Thyroid gland (tissue), 4 donors: ENCODE data around the gene GPSM1. TPM values are rescaled to one million over a fixed set of nuclear protein-coding genes. Genes with fewer than 3 reads are reported as not detected.

Experiments used
- DNase-seq, 2 donors: peaks; one replicate each; pipeline ENCODE4 v3.0.0-alpha.2; 2019
- H3K27ac ChIP-seq, 3 donors: fragments of 200-600 bp; sonication (generic); 1 replicate in 2 of 3; 2 replicates in 1 of 3; pipeline ENCODE4 v1.5.1; 2016 to 2019; ENCODE audit warnings: mild to moderate bottlenecking in 1 of 3, moderate library complexity in 1 of 3
- H3K27me3 ChIP-seq: fragments of 200-600 bp; sonication (generic); one replicate; pipeline ENCODE4 v1.5.1; 2019
- H3K36me3 ChIP-seq, 2 donors: fragments of 200-600 bp; sonication (generic); one replicate each; pipeline ENCODE4 v1.5.1; 2016 to 2019
- H3K4me1 ChIP-seq, 2 donors: fragments of 200-600 bp; sonication (generic); one replicate each; pipeline ENCODE4 v1.5.1; 2017 to 2019
- H3K4me3 ChIP-seq, 3 donors: fragments of 200-600 bp; sonication (generic); replicated peaks in 1 of 3; 1 replicate in 2 of 3; 2 replicates in 1 of 3; pipeline ENCODE4 v1.5.1; 2016; ENCODE audit warnings: mild to moderate bottlenecking in 1 of 3
- H3K9me3 ChIP-seq: fragments of 200-600 bp; sonication (generic); one replicate; pipeline ENCODE4 v1.5.1; 2017
- CTCF ChIP-seq, 6 experiments: fragments of 200-600 bp in 3 of 6; fragments of 450-650 bp in 3 of 6; sonication (generic) in 3 of 6; IDR thresholded peaks; one replicate each; pipeline ENCODE4 v1.5.1; 2016 to 2019; ENCODE audit warnings: antibody characterized with exemption in 6 of 6, mild to moderate bottlenecking in 2 of 6, inconsistent platforms in 1 of 6, moderate library complexity in 1 of 6
- POLR2A ChIP-seq, 2 donors: fragments of 450-650 bp; IDR thresholded peaks; one replicate each; pipeline ENCODE4 v1.6.1; 2017; ENCODE audit warnings: antibody characterized with exemption in 2 of 2, mild to moderate bottlenecking in 2 of 2, moderate library complexity in 1 of 2
- WGBS, 2 donors: methylation state at CpG; one replicate each; pipeline ENCODE4 v1.1.5; 2017; 5-methylcytosine and 5-hydroxymethylcytosine counted together
- intact Hi-C: fragments of 100-400 bp; cut with DNase I; formaldehyde crosslinking; loops from one replicate; pipeline ENCODE4 v1.15.1; 2023
- total RNA-seq, 4 donors: library from RNA; depleted of rRNA; stranded (reverse); fragments of >200 nt; gene quantifications; one replicate each; pipeline ENCODE4 v1.2.3, GENCODE V29; 2016

GPSM1 gene
- total RNA-seq, 4 donors from 2014 or later, result 5.9 to 18.1 (median 12.2) TPM

GRCh38 chr9:136386018-136386417 lies 58.7 kb downstream of the GPSM1 start:
- intact Hi-C loops, result no loop called here
- H3K36me3 ChIP-seq, result peaks cover 24 to 67% of the 10 kb centered on the region in 2 donors
- no peaks in the 10 kb centered on the region for H3K27me3 ChIP-seq
- no peaks in the 10 kb centered on the region for H3K9me3 ChIP-seq
- TF ChIP-seq CTCF (IDR thresholded peaks at IDR 0.05), result no peak
- TF ChIP-seq POLR2A (IDR thresholded peaks at IDR 0.05), result no peak
- no peaks in the 10 kb centered on the region for H3K4me1 ChIP-seq
- WGBS, 2 donors, result 90 to 96% methylated on average over 13 of the region's 13 CpGs
- H3K27ac ChIP-seq, result no peak overlapping the region
- H3K4me3 ChIP-seq, result no peak overlapping the region
- no peak for DNase-seq

GRCh38 chr9:136387217-136387616 lies 59.9 kb downstream of the GPSM1 start:
- H3K27me3 ChIP-seq, result no peaks in the 10 kb centered on the region
- H3K4me3 ChIP-seq, result no peak overlapping the region
- H3K9me3 ChIP-seq, result no peaks in the 10 kb centered on the region
- no peak overlapping the region for H3K27ac ChIP-seq
- no peak for DNase-seq
- no peaks in the 10 kb centered on the region for H3K4me1 ChIP-seq
- intact Hi-C loops, result no loop called here
- peaks cover 24 to 61% of the 10 kb centered on the region in 2 donors for H3K36me3 ChIP-seq
- TF ChIP-seq CTCF (IDR thresholded peaks at IDR 0.05), result no peak
- no peak for TF ChIP-seq POLR2A (IDR thresholded peaks at IDR 0.05)
- 94 to 100% methylated on average over 4 to 13 of the region's 19 CpGs for WGBS, 2 donors

- no peak overlapping the region for H3K4me3 ChIP-seq
- TF ChIP-seq CTCF (IDR thresholded peaks at IDR 0.05) (no peak), POLR2A (IDR thresholded peaks at IDR 0.05) (no peak)
- 90 to 91% methylated on average over 7 to 9 of the region's 14 CpGs for WGBS, 2 donors
- intact Hi-C loops, result no loop called here
- peaks cover 25 to 62% of the 10 kb centered on the region in 2 donors for H3K36me3 ChIP-seq
- no peaks in the 10 kb centered on the region for H3K27me3 ChIP-seq
- no peaks in the 10 kb centered on the region for H3K9me3 ChIP-seq
- no peaks in the 10 kb centered on the region for H3K4me1 ChIP-seq
- DNase-seq, result no peak
- H3K27ac ChIP-seq, result no peak overlapping the region
Measured at GRCh38 chr9:136389396-136389795, 62.1 kb downstream of the GPSM1 start.

GRCh38 chr9:136391737-136392537 lies 64.6 kb downstream of the GPSM1 start:
- peaks cover 31 to 72% of the 10 kb centered on the region in 2 donors for H3K36me3 ChIP-seq
- TF ChIP-seq CTCF (IDR thresholded peaks at IDR 0.05) (no peak), POLR2A (IDR thresholded peaks at IDR 0.05) (no peak)
- 86 to 94% methylated on average over 23 to 24 of the region's 28 CpGs for WGBS, 2 donors
- no peak for DNase-seq
- intact Hi-C loops, result no loop called here
- H3K27me3 ChIP-seq, result no peaks in the 10 kb centered on the region
- H3K4me1 ChIP-seq, result no peaks in the 10 kb centered on the region
- H3K27ac ChIP-seq, result no peak overlapping the region
- H3K9me3 ChIP-seq, result no peaks in the 10 kb centered on the region
- H3K4me3 ChIP-seq, result no peak overlapping the region
